NCI-H146 treated with DMSO at 0.1 percent for 48 hours (cell line): ENCODE measurements around the gene MLLT6.

Source experiments
- DNase-seq: peaks from one replicate; lab custom pipeline; 2025; ENCODE audit not compliant: unreplicated experiment; lab: John Stamatoyannopoulos, UW

Gene MLLT6

GRCh38 chr17:38704606-38705522, at the start of gene MLLT6:
Gene MLLT6, plus strand, starts transcription at chr17:38705273. Its CDS starts 360 bp downstream, at chr17:38705633.
- peak; percentile 44 for DNase-seq

- DNase-seq: no peak
These were observed 47.9 kb upstream of the MLLT6 start for GRCh38 chr17:38656959-38657823.

DNA sequence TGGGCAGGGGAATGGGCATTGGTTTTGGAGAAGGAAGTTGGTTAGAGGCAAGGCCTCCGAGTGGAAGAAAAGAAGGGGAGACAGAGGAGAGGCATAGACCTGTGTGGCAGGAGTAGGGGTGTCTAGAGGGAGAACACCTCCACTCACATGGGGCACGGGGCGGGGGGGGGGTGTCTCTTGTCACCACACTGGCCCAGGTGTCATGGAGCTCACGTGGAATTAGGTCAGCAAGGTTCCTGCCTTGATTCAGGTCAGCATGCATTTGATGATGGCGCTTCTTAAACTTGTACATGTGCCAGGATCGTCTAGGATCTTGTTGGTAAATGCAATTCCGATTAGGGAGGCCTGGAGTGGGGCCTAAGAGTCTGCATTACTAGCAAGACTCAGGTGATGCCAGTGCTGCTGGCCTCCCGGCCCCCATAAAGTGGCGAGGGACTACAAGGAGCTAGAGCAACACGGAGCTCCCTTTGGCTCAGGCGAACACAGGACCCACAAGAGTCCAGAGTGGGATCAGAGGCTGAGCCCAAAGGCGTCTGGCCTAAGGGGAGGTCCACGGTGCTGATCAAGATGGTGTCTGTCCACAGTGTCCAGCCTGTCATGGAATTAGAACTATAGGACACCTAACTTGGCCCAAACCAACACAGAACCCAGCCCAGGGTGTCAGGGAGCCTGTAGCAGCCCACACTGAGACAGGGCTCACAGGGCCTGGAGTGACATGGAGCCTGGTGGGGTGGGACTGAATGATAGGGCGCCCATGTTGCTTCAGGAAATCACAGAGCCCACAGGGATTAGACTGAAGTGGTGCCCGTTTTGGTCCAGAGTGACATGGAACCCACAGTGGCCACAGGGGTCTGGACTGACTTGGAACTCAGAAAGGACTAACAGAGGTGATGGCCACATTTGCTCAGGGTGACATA, 47.0 kb upstream of the MLLT6 start:
- DNase-seq: no peak

DNA sequence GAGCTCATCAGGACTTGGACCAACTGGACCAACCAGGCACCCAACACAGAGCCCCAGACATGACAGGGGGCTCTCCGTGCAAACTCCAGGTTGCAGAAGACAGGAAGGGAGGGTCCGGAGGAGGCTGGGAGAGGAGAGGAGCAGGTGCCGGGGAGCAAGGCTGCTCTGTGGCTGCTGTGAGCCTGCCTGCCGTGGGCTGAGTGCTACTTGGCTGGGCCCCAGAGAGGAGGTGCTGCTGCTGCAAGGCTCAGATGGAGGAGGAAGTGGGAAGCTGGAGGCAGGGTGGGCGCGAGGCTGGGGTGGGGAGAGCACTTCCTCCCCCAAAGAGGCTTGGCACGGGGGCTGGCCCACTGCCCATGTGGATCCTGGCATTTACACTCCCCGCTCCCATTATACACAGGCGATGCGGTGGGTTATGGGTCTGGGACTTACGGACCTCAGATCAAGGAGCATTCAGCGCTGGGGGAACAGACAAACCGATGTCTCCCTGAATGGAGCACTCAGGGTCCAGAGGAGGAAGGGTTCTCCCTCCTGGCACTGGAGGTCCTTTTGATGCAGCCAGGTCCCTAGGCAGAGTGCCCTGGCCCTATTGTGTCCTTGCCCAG, 46.2 kb upstream of the MLLT6 start:
- DNase-seq: no peak

GRCh38 chr17:38659415-38659814, 45.7 kb upstream of the MLLT6 start:
- no peak for DNase-seq

DNA sequence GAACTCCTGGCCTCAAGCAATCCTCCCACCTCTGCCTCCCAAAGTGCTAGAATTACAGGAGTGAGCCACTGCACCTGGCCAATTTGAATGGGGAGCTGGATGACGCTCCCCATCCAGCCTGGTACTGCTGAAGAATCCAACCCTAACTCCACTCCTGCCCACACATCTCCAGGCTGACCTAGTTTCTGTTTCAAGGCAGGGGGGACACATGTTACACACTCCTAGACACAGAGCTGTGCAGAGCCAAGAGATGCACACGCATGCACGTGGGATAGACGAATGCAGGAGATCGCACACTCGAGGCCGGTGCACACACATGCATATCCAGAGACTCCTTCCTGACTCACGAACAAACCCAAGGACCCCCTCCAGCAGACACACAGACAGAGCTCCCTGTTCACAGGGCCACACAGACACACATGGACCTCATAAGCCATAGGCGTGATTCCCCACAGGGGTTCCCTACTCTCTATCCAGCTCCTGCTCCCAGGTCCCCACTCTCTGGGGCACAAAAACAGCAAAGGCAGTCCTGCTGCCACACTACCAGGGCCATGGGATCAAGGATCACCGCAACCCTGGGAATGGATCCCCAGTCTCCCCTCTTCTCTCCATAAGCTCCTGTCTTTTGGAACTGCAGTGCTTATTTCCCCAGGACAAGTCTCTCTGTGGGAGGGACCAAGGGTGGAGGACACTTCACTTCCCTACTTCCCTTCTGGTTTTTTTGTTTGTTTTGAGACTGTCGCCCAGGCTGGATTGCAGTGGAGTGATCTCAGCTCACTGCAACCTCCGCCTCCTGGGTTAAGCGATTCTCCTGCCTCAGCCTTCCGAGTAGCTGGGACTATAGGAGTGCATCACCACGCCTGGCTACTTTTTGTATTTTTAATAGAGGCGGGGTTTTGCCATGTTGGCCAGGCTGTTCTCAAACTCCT, 44.7 kb upstream of the MLLT6 start:
- no peak for DNase-seq

DNA sequence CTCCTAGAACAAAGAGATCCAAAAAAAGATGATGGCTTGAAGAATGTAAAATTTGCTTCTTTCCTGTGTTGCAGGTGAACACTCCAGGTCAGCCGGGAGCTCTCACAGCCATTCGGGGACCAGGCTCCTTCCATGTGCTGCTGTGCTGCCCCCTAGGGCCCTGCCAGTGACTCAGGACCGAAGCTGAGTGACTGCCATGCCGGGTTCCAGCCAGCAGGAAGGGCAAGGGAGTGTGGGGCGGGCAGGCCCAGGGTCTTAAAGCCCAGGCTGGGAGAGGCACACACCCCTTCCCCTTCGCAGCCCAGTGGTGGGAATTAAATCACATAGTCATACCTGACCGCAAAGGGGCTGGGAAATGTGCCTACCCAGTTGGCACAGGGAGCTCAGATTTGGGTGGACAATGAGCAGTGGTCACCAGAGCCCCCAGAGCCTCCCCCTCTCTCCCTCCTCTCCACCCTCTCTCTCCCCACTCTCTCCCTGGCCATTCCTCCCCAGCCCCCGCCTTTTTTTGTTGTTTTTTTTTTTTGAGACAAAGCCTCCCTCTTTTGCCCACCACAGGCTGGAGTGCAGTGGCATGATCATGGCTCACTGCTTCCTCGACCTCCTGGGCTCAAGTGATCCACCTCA, 41.8 kb upstream of the MLLT6 start:
- peak; percentile 56 for DNase-seq

DNA sequence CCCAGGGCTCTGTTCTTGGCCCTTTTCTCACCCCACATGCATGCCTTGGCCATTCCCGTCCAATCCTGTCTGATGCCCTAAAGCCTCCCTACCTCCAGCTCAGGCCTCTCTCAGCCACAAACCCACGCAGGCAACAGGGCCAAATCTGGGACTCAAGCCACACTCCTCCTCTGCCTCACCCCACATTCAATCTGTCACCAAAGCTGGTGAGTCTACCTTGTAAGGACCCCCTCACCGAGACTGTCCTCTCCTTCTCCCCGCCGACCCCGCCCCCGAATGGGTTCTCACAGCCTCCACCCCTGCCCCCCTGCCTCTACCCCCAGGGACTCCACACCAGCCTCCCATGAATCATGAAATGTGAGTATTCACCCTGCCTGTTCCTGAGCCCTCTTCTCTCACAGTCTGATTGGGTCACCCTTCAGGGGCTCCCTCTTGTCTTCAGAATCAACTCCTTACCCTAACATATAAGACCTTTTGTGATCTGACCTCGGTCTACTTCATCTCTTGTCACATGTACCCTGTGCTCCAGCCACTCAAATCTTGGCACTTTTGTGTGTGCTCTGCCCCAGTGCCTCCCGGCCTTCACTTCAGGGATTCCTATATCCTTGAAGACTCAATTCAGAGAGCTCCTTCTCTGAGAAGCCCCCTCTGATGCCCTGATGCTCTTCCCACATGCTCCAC, 41.0 kb upstream of the MLLT6 start:
- no peak for DNase-seq

DNA sequence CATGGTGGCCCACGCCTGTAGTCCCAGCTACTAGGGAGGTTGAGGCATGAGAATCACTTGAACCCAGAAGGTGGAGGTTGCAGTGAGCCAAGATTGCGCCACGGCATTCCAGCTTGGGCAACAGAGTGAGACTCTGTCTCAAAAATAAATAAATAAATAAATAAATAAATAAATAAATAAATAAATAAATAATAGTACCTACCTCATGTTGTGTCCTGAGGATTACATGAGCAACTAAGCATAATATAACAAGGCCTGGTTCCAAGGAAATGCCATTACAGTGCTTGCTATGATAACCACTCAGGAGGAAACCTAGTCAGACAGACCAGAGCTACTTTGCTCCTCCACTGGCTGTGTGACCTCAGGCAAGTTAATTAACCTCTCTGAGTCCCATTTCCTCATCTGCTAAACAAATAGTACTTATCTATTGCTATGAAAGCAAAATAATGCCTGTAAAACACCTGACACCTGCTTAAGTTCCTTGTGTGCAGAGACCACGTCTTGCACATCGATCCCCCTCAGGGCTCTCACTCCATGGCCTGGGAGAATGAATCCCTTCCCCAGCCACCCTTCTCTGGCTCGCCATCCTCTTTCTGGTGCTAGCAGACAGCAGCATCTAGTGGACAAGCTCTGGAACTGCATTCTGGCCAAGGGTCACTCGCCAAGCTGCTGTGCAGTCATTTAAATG, 37.8 kb upstream of the MLLT6 start:
- peak; percentile 64 for DNase-seq

DNA sequence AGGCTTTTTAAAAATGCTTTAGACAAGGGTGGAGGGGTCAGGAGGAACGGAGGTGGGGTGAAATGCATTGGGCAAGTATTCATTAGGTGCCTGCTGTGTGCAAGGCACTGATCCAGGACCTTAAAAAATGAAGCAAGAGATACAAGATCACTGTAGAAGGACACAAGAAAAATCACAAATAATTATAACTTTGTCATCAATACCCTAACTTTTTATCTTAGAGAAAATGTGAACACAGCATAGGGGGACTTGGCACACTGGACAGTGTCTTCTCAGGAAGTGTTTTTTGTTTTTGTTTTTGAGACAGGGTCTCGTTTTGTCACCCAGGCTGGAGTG, 37.3 kb upstream of the MLLT6 start:
- DNase-seq: no peak

DNA sequence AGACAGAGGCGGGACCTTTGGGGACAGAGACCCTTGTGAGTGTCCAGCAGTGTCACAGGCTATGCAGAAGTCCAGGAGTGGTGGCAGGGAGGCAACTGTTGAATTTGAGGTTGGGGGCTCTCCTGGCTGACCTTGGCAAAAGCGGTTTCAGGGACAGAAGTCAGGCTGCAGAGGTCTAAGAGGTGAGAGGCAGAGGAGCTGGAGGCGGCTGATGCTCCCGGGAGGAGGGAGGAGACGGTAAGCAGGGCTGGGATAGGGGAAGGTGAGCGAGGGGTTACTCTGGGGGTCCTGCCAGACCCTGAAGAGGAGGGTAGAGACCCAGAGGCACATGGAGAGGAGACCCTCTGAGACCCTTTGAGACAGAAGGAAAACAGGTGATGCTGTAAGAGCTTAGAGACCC, 35.6 kb upstream of the MLLT6 start:
- DNase-seq: no peak

GRCh38 chr17:38671939-38672720, 32.9 kb upstream of the MLLT6 start:
- no peak for DNase-seq

- no peak for DNase-seq
These were observed 32.0 kb upstream of the MLLT6 start for GRCh38 chr17:38672788-38673706.

GRCh38 chr17:38673707-38674013, 31.4 kb upstream of the MLLT6 start:
- DNase-seq: no peak

DNA sequence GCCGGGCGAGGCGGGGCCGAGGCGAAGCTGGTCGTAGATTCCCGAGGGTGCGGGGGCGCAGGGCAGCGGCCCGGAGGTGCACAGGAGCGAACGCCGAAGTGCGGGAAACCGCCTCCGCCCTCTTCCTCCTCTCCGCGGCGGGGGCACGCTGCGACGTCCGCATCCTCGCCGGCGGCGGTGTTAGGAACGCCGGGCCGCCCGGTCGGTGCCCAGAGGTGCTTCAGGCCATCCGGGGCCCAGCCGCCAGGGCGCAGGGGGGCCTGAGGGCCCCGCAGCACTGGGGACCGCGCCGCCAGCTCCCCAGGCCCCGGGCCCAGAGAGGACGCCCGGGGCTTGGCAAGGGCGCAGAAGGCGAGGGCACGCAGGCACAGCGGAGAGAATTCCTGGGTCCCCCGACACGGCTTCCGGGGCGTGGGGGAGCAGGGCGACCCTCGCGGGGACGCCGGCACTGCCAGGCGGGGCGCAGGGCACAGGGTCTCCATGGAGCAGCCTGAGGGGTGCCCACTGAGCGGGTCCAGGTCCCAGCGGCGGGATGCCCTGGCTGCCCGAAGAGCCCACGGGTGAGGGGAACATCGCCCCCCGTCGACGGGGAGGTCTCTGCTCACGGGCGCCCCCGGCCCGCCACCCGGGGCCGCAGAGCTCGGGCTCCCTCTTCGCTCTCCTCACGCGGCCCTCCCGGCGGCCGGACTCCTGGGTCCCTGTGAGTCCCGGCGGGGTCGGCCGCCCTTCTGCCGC, 30.9 kb upstream of the MLLT6 start:
- DNase-seq: no peak
